NCI-H345 (cell line): ENCODE data around the gene ABO.
A peak's percentile ranks its signal among the peaks of the same experiment; 100 is the strongest.
"Not testable (repeated sequence)": the region's sequence is repeated elsewhere in the genome, so short reads cannot be mapped to it uniquely, and the experiment has no call there.

Source experiments
- DNase-seq: peaks from one replicate; lab custom pipeline; 2025; lab: John Stamatoyannopoulos, UW

ABO gene

DNA sequence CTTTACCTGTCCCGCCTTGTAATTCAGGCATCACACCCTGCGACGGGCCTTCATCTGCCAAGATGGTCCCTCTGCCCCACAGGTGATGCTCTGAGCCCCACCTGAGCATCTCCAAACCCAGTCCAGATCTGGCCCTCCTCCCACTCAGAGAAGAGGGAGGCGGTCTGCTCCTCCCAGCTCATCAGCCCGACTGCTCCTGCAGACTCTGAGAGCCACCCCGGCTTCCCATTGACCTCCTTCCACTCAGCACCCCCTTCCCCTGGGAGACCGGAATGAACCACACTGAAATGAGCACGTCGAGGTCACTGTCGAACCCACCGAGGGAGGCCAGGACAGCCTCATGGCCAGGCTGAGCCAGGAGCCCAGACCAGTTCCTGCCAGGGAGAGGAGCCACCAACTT, 12.8 kb downstream of the ABO start:
- DNase-seq: no peak

- DNase-seq: no peak
These were observed 13.3 kb downstream of the ABO start for GRCh38 chr9:133261753-133262120.

DNA sequence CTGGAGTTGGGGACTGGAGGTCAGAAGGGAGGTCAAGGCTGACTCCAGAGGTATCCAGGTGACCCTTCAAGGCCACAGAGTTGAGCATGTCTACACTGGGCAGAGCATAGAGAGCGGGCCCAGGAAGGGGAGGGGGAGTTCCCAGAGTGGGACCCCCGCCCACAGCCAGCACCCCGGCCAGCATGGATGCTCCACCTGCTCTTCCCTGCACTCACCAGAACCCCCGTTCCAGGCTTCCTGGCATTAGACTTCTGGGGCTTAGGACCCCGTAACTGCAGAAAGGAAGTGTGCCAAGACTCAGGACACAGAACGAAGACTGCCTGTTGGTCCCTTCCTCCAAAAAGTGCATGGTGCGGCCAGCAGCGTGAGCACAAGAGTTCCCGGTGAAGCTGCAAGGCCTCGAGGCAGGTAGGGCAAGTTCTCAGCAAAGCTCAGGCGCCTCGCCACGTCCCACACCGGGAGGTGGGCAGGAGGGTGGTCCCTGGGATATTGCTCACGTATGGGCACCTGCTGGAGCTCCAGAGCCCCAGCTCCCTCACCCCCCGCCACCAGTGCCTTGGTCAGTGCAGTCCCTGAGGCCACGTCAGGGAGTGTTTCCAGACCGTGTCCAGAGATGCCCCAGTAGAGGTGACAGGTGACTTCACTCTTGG, 13.8 kb downstream of the ABO start:
- no peak for DNase-seq

GRCh38 chr9:133260334-133261102, 14.5 kb downstream of the ABO start:
- no peak for DNase-seq

- no peak for DNase-seq
These were observed 16.7 kb downstream of the ABO start for GRCh38 chr9:133258061-133259015.

GRCh38 chr9:133257465-133257956, 17.5 kb downstream of the ABO start:
- DNase-seq: no peak

DNA sequence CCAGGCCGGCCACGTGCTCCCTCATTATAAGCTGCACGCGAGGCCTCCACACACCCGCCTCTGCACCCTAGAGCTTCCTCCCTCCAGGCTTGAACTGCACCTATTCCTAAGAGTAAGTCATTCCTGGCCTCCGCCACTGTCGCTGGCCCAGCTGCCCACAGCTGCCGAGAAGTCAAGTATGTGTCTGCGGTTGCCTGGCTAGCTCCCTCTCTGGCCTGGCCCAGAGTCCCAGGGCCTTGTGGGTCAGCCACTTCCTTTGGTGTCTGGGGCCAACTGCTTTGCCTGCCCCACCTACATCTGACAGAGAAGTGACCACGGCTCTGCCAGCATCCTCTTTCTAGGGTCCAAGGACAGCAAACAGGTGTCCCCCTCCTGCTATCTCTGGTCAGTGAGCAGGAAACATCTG, 18.3 kb downstream of the ABO start:
- no peak for DNase-seq

GRCh38 chr9:133256136-133256461, 18.9 kb downstream of the ABO start:
- no peak for DNase-seq

GRCh38 chr9:133255371-133256135, 19.4 kb downstream of the ABO start:
- no peak for DNase-seq

DNA sequence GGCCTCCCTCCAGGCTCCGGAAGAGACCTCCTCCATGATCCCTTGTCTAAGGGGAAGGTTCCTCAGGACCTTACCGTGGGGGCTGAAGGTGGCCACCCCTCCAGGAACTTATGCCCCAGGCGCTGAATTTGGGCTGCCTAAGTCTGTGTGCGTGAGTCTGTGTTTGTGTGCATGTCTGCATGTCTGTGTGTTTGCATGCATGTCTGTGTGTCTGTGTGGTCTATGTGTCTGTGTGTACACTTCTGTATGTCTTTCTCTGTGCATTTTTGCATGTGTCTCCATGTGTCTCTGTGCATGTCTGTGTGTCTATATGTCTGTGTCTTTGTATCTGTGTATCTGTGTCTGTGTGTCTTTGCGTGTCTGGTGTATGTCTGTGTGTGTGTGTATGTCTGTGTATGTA, 20.5 kb downstream of the ABO start:
- no peak for DNase-seq

DNA sequence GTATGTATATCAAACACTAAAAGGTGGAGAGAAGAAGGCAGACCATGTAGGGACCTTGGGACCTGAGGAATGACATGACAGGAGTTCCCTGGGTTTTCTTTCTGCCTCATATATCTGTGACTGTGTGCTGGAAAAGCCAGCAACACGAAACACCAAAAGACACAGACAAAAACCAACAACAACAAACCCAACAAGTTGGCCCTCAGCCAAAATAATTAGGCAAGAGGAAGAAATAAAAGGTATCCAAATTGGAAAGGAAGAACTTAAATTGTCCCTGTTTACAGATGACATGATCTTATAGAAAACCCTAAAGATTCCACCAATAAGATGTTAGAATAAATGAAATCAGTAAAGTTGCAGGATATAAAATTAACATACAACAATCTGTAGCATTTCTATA, 21.7 kb downstream of the ABO start:
- no peak for DNase-seq

DNA sequence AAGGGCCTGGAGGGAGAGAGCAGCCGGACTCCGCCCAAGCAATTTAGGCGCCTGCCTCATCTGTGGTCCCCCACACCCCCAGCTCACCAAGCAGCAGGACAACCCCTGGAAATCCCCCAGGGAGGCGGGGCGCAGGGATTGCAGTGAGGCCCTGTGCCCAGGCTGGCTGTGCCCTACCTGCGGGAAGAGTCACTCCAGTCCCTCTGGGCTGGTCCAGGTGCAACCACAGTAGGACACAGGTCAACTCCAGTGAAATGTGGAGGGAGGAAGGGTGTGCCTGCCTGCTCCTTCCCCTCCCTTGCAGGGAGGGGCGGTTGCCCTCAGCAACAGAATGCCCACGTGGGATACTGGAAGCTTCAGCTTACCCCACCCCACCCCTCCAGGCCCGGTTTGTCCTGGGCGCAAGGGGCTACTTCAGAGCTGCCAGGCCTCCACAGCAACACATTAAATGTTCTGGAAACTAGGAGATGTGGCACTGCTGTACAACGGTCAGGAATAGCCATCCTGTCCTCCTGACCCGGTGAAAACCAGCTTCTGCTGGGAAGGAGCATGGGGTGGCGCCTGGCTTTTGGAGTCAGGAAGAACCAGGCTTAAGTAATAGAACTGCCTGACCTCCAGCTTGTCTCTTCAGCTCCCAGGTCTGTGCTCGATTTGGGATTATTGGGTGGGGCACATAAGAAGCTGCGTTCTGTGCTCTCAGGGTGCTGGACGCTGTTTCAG, 22.5 kb downstream of the ABO start:
- no peak for DNase-seq

- no peak for DNase-seq
These were observed 23.2 kb downstream of the ABO start for GRCh38 chr9:133251773-133252172.

- not testable (repeated sequence) for DNase-seq
These were observed 23.8 kb downstream of the ABO start for GRCh38 chr9:133251221-133251620.

GRCh38 chr9:133250741-133251170, 24.2 kb downstream of the ABO start:
- DNase-seq: peak; percentile 60

- no peak for DNase-seq
These were observed 25.7 kb downstream of the ABO start for GRCh38 chr9:133249337-133249736.

DNA sequence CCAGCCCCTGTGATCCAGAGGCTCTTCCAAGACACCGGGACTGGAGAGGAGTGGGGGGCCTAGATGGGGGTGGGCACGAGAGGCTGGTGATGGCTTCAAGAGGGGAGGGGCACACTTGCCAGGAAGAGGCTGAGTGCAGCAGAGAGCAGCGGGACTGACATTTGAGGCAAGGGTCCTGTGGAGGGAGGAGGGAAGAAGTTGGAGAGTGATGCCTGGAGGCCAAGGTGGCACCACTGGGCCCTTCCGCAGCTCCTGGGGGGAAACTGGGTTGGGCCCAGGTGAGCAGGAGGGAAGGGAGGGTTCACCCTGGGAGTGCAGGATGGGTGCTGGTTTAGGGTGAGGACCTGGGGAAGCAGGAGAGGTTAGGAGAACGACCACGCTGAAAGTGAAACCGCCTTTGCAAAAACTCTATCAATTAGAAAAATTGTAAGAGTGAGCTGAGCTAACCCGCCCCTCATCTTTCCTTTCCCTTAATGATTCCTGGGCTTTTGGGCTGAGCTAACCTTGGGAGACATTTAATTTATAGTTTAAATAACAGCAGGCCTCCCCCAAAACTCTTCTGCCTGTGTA, 26.2 kb downstream of the ABO start:
- no peak for DNase-seq

DNA sequence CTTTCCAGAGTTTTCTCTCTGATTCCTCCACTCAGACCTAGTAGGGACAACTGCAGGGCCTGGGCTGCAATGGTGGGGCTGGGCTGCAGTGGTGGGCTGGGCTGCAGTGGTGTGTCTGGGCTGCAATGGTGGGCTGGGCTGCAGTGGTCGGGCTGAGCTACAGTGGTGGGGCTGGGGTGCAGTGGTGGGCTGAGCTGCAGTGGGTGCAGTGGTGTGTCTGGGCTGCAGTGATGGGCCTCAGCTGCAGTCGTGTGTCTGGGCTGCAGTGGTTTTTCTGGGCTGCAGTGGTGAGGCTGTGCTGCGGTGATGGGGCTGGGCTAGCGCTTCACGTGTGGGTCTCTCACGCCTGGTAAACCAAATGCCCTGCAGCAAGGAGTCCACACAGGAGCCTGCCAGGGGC, 27.4 kb downstream of the ABO start:
- DNase-seq: no peak

GRCh38 chr9:133246991-133247390, 28.0 kb downstream of the ABO start:
- DNase-seq: no peak

DNA sequence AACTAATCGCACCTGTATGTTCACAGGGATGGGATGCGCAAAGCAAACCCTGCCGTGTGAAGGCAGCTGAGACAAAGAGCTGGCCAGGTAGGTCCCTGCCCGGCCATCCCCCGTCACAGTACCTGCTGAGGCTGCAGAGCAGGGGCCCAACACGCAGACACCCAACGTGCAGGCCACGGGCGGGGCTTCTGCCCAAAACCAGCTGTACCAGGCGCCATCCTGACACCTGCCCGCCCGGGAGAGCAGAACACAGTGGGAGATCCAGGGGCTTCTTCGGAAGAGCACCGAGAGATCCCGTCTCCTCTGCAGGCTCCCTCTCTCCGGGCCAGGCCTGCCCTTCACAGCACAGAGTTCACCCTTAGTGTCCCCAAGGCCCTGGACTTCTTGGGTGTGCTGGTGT, 28.4 kb downstream of the ABO start:
- DNase-seq: no peak

DNA sequence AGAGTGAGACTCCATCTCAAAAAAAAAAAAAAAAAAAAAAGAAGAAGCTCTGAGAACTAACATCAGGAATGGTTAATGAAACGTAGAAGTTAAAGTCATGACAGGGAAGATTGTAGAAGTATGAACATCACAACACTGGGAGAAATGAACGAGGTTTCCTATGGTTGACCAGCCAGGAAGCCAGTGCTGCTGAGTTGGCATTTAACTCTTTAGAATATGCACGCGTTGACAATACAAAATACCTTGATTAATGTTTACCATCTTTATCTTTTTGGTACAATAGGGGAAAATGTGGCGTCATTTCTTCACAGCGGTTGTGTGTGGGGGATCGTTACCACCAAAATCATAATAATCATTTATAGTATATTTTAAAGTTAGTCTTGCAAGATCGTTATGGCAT, 32.0 kb downstream of the ABO start:
- no peak for DNase-seq
